HG03558 (cell line): ENCODE data around the gene LAMC2.

ENCODE experiments used
- ATAC-seq: cut with Tn5 transposase; IDR thresholded peaks from one replicate; pipeline ENCODE4 v1.9.1; 2021; ENCODE audit warnings: moderate number of reproducible peaks; ENCODE audit not compliant: unreplicated experiment; ENCODE audit errors: extremely low read depth

Gene LAMC2

DNA sequence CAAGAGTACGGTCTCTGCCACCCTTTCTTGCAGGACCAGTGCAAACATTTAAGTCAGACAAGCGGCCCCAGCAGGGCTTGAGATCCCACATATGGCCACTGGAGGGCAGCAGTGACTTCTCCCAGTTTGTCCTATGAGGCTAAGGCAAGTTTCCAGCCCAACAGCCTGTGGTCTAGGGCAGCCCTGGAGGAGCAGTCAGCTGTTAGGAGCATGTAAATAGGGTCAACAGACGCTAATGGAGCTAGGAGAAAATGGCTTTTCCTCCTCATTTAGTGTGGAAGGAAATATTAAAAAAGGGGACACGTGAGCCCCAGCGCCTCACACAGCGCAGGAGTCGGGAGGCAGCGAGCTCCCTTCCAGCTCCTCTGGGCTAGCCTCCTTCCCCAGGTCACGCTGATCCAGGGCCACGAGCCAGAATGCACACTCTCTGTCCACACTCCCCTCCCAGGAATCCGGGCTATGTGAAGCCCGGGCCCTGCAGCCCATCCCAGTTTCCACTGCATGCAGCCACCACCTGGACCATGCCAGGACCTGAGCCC, 95.6 kb downstream of the LAMC2 start:
- no peak for ATAC-seq

DNA sequence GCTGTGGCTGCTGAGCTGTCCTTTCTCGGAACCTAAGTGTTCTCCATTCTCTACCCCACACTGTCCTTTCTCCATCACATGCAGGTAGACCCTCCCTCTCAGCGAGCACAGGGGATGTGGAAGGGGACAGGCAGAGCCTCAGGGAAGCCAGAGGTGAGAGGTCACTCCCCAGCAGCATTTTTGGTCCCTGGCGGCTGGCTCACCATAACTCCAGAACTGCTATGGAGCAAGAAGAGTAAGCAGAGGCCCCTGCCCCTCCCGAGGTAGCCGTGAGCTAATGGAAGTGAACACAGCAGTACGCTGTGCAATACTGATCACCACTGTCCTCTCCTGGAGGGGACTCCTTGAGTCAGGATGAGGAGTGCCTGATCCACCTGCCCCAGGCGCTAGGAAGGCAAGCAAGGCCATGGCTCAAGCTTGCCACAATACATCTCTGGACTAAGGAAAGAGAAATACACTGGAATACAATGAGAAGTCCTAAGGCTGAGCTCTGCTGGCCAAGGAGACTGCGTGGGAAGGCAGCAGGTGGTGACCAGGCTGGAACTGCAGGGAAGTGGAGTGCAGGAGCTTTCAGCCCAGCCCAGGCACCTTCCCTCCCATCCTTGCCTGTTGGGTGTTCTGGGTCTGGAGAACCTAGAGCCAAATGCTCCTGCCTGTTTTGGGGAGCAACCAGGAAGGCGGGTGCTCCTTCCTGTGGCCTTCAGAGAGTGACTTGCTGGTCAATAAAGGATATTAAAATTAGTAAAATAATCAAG, 96.2 kb downstream of the LAMC2 start:
- ATAC-seq, result no peak

- ATAC-seq, result no peak
Observed at GRCh38 chr1:183283286-183283685, 97.2 kb downstream of the LAMC2 start.

- no peak for ATAC-seq
Observed at GRCh38 chr1:183284086-183284485, 98.0 kb downstream of the LAMC2 start.

GRCh38 chr1:183285256-183285655, 99.2 kb downstream of the LAMC2 start:
- ATAC-seq, result no peak

- no peak for ATAC-seq
Observed at GRCh38 chr1:183285746-183286145, 99.7 kb downstream of the LAMC2 start.

DNA sequence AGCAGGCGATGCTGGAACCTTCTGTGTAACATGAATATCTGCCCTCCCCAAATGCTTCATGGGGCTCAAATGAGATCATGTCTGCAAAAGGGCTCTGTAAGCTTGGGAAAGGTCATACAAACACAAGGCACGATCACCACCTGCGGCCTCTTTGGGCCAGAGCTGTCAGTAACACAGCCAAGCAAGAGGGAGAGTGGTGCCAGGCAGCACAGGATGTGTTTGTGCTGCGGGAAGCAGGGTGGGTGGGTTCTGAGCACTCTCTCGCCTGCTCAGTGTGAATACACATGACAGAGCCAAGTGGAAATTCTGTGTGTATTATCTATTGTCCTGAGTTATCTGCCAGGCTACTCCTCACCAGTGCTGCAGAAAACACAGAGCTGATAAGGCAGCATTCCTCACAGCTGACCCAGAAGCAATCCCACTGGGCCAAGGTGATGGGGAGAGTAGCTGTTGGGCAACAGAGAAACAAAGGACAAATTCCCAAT, 101.2 kb downstream of the LAMC2 start:
- no peak for ATAC-seq

GRCh38 chr1:183288583-183288982, 102.5 kb downstream of the LAMC2 start:
- ATAC-seq, result no peak

GRCh38 chr1:183289051-183289496, 103.0 kb downstream of the LAMC2 start:
- no peak for ATAC-seq

- ATAC-seq, result no peak
Observed at GRCh38 chr1:183290628-183291027, 104.6 kb downstream of the LAMC2 start.

- ATAC-seq, result no peak
Observed at GRCh38 chr1:183291216-183291762, 105.2 kb downstream of the LAMC2 start.

- ATAC-seq, result no peak
Observed at GRCh38 chr1:183291802-183292514, 105.9 kb downstream of the LAMC2 start.

DNA sequence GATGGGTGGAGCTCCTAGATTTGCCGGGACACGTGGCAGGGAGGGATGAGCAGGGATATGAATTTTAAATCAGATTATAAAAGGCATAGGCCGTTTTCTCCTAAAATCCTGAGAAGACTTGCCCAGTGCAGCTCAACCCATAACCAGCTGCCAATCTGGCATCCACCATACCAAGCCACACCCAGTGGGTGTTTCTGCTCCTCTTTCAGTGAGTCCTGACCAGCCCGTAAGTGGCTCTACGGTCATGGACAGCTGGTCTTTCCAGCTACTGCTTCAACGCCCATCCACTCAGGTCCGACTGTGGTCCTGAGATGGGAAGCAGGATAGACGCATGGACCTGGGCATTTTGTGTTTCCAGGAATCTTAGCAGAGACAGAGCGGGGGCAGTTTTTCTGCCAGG, 107.2 kb downstream of the LAMC2 start:
- ATAC-seq, result no peak

GRCh38 chr1:183293876-183294275, 107.8 kb downstream of the LAMC2 start:
- ATAC-seq, result no peak
